ENCODE measurements around the gene VOPP1.
"Not testable (repeated sequence)": the region's sequence is repeated elsewhere in the genome, so short reads cannot be mapped to it uniquely, and the experiment has no call there.

Gene VOPP1

GRCh38 chr7:55572378-55573233 is at the start of gene VOPP1:
Gene VOPP1 (minus strand): TSS chr7:55572502. CDS start chr7:55572324, 178 bp downstream.
- peak; percentile 83 for DNase-seq

- no peak for DNase-seq
These were observed 46.6 kb upstream of the VOPP1 start for GRCh38 chr7:55618913-55619312.

GRCh38 chr7:55614365-55615064 is 42.2 kb upstream of the VOPP1 start:
- not testable (repeated sequence) for DNase-seq

- not testable (repeated sequence) for DNase-seq
These were observed 37.4 kb upstream of the VOPP1 start for GRCh38 chr7:55609726-55610125.

- not testable (repeated sequence) for DNase-seq
These were observed 33.4 kb upstream of the VOPP1 start for GRCh38 chr7:55605661-55606060.

- DNase-seq, result not testable (repeated sequence)
These were observed 25.7 kb upstream of the VOPP1 start for GRCh38 chr7:55597944-55598499.

- not testable (repeated sequence) for DNase-seq
These were observed 25.0 kb upstream of the VOPP1 start for GRCh38 chr7:55597214-55597739.

GRCh38 chr7:55595511-55595910 is 23.2 kb upstream of the VOPP1 start:
- no peak for DNase-seq

- DNase-seq, result no peak
These were observed 22.6 kb upstream of the VOPP1 start for GRCh38 chr7:55594870-55595269.

GRCh38 chr7:55594414-55594813 is 22.1 kb upstream of the VOPP1 start:
- no peak for DNase-seq

- DNase-seq, result peak; percentile 17
These were observed 21.4 kb upstream of the VOPP1 start for GRCh38 chr7:55593515-55594318.

- DNase-seq, result no peak
These were observed 20.8 kb upstream of the VOPP1 start for GRCh38 chr7:55593172-55593514.

GRCh38 chr7:55592492-55592891 is 20.2 kb upstream of the VOPP1 start:
- DNase-seq, result no peak

GRCh38 chr7:55591282-55591931 is 19.1 kb upstream of the VOPP1 start:
- no peak for DNase-seq

GRCh38 chr7:55590517-55591281 is 18.4 kb upstream of the VOPP1 start:
- DNase-seq, result no peak

GRCh38 chr7:55589905-55590304 is 17.6 kb upstream of the VOPP1 start:
- DNase-seq, result no peak

GRCh38 chr7:55588976-55589604 is 16.8 kb upstream of the VOPP1 start:
- no peak for DNase-seq

GRCh38 chr7:55588379-55588699 is 16.0 kb upstream of the VOPP1 start:
- DNase-seq, result no peak

GRCh38 chr7:55587687-55588378 is 15.5 kb upstream of the VOPP1 start:
- DNase-seq, result no peak

- DNase-seq, result not testable (repeated sequence)
These were observed 10.4 kb upstream of the VOPP1 start for GRCh38 chr7:55582656-55583055.
